Uterus (tissue), 4 donors: ENCODE measurements around the gene ATP11A. TPM values are rescaled to one million over a fixed set of nuclear protein-coding genes. Genes with fewer than 3 reads are reported as not detected.

Experiments used
- DNase-seq, 2 donors: peaks; one replicate each; pipeline ENCODE4 v3.0.0-alpha.2; 2019 to 2020
- H3K27ac ChIP-seq, 2 donors: fragments of 200-600 bp; sonication (generic); 1 replicate in 1 of 2; 2 replicates in 1 of 2; pipeline ENCODE4 v1.5.1; 2016 to 2018
- H3K27me3 ChIP-seq, 2 donors: fragments of 200-600 bp; sonication (generic); one replicate each; pipeline ENCODE4 v1.5.1; 2018 to 2019; ENCODE audit warnings: control low read depth in 1 of 2
- H3K36me3 ChIP-seq, 2 donors: fragments of 200-600 bp; sonication (generic); one replicate each; pipeline ENCODE4 v1.5.1; 2019; ENCODE audit warnings: control low read depth in 1 of 2
- H3K4me1 ChIP-seq, 2 donors: fragments of 200-600 bp; sonication (generic); one replicate each; pipeline ENCODE4 v1.5.1; 2018 to 2019; ENCODE audit warnings: control low read depth in 1 of 2
- H3K4me3 ChIP-seq, 2 donors: fragments of 200-600 bp; sonication (generic); 1 replicate in 1 of 2; 2 replicates in 1 of 2; pipeline ENCODE4 v1.5.1; 2018 to 2019; ENCODE audit warnings: mild to moderate bottlenecking in 1 of 2
- H3K9me3 ChIP-seq, 2 donors: fragments of 200-600 bp; sonication (generic); one replicate each; pipeline ENCODE4 v1.5.1; 2019; ENCODE audit warnings: control low read depth in 1 of 2
- POLR2A ChIP-seq, 2 donors: fragments of 450-650 bp; IDR thresholded peaks; one replicate each; pipeline ENCODE4 v1.6.1; 2016; ENCODE audit warnings: antibody characterized with exemption in 2 of 2, mild to moderate bottlenecking in 1 of 2, moderate library complexity in 1 of 2
- intact Hi-C: fragments of 100-400 bp; cut with DNase I; formaldehyde crosslinking; loops from one replicate; pipeline ENCODE4 v1.15.1; 2023; ENCODE audit warnings: low total_unique reads
- total RNA-seq, 4 donors: library from RNA; depleted of rRNA in 3 of 4; stranded (reverse); fragments of >200 nt in 3 of 4; gene quantifications; one replicate each; pipeline versions ENCODE4 v1.1.0 to v1.2.4, GENCODE V29; 2014 to 2023
- TF ChIP-seq, protein P1 (sequence below), 4 experiments: fragments of 200-600 bp in 2 of 4; fragments of 450-650 bp in 2 of 4; sonication (generic) in 2 of 4; IDR thresholded peaks; one replicate each; pipeline ENCODE4 v1.5.1; 2016 to 2019; ENCODE audit warnings: antibody characterized with exemption in 4 of 4, mild to moderate bottlenecking in 2 of 4, moderate library complexity in 1 of 4
- donor health status: DM: yes; HTN: yes; CAD: no.

Gene ATP11A
- total RNA-seq, 4 donors from 2014 or later: 12.8 to 149 (median 22.8) TPM

DNA sequence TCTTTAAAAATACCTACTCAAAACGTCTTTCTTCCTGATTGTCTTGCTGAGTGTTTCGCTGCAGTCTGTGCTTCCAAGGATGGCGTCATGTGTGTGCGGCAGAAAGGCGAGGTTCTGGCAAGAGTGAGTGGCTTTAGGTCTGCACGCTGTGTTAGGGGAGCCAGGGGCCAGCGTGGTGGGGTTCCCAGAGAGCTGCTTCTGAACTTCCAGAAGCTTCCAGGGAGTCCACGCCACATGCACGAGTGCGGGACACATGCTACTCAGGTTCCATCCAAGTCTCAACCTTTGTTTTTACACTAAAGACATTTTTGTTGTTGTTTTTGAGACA, 67.9 kb downstream of the ATP11A start:
- Histone ChIP-seq H3K4me1 (peaks cover under 1 to 6% of the 10 kb centered on the region in 2 donors), H3K9me3 (no peaks in the 10 kb centered on the region), H3K4me3 (no peak overlapping the region), H3K36me3 (no peaks in the 10 kb centered on the region), H3K27me3 (no peaks in the 10 kb centered on the region), H3K27ac (no peak overlapping the region)
- intact Hi-C loops: no loop called here
- DNase-seq: no peak
- TF ChIP-seq POLR2A (IDR thresholded peaks at IDR 0.05): no peak
- TF ChIP-seq, protein P1, sequence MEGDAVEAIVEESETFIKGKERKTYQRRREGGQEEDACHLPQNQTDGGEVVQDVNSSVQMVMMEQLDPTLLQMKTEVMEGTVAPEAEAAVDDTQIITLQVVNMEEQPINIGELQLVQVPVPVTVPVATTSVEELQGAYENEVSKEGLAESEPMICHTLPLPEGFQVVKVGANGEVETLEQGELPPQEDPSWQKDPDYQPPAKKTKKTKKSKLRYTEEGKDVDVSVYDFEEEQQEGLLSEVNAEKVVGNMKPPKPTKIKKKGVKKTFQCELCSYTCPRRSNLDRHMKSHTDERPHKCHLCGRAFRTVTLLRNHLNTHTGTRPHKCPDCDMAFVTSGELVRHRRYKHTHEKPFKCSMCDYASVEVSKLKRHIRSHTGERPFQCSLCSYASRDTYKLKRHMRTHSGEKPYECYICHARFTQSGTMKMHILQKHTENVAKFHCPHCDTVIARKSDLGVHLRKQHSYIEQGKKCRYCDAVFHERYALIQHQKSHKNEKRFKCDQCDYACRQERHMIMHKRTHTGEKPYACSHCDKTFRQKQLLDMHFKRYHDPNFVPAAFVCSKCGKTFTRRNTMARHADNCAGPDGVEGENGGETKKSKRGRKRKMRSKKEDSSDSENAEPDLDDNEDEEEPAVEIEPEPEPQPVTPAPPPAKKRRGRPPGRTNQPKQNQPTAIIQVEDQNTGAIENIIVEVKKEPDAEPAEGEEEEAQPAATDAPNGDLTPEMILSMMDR (IDR thresholded peaks at IDR 0.05): no peak

DNA sequence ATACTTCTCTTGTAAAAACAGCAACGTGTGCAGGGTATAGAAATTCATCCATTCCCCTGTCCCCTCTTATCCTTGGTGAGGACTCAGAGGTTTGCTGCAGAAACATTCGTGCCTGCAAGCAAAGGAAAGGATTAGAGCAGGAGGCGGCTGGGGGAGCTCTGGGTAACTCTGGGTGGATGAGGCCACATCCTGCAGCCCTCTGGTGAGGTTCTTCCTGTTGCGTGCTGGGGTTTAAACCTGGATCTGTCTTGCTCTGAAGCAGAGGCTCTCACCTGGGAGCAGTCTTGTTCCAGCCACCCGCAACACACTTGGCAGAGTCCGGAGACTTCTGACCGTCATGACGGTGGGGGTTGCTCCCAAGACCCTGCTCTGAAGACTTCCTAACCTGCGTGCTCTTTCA, 69.2 kb downstream of the ATP11A start:
- no peak for TF ChIP-seq POLR2A (IDR thresholded peaks at IDR 0.05)
- H3K27me3 ChIP-seq: no peaks in the 10 kb centered on the region
- DNase-seq: no peak
- H3K36me3 ChIP-seq: no peaks in the 10 kb centered on the region
- no peaks in the 10 kb centered on the region for H3K9me3 ChIP-seq
- intact Hi-C loops: no loop called here
- H3K4me3 ChIP-seq: no peak overlapping the region
- H3K27ac ChIP-seq: no peak overlapping the region
- peaks cover 0 to 6% of the 10 kb centered on the region in 2 donors for H3K4me1 ChIP-seq

DNA sequence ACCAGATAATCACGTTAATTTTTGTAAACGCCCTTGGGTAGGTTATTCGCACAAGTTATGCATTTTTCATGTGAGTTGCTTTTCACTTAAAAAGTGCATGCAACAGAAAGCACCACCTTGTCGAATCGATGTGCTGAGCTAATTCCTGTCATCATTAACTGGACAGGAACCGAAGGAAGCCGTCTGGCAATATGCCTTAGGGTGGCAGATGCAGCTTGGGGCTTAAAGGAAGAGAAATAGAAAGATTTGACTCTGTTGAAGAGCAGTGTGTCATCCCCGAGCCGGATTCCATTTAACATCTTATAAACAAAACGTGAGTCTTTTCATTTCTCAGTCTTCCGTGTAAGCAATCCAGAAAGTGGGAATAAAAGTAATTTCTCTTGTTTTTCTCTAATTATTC, 70.0 kb downstream of the ATP11A start:
- TF ChIP-seq, protein P1 (IDR thresholded peaks at IDR 0.05): no peak
- no peak for TF ChIP-seq POLR2A (IDR thresholded peaks at IDR 0.05)
- no peaks in the 10 kb centered on the region for H3K36me3 ChIP-seq

DNA sequence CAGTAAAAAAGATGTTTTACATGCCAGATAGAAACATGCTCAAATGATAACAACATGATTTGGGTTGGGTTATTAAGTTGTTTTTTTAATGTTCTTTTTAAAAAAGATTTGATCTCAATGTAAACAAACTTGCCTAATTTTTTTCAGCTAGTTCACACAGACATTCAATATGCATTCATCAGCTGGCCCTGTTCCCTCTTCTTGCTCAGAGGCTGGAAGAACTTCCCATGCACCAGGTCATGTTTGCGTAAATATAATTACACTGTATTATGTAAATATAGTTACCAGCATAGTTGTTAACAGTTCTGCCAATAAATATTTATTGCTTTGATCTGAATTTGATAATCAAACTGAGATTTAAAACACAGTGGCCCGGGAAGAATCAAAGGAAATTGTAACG, 70.6 kb downstream of the ATP11A start:
- Histone ChIP-seq H3K27ac (no peak overlapping the region), H3K27me3 (no peaks in the 10 kb centered on the region), H3K9me3 (no peaks in the 10 kb centered on the region), H3K36me3 (no peaks in the 10 kb centered on the region), H3K4me3 (no peak overlapping the region), H3K4me1 (no peaks in the 10 kb centered on the region)
- no peak for TF ChIP-seq POLR2A (IDR thresholded peaks at IDR 0.05)
- TF ChIP-seq, protein P1 (IDR thresholded peaks at IDR 0.05): no peak
- intact Hi-C loops: no loop called here
- no peak for DNase-seq

More for the DNA sequence above, 70.0 kb downstream of the ATP11A start:
- no peak overlapping the region for H3K27ac ChIP-seq
- H3K4me1 ChIP-seq: no peaks in the 10 kb centered on the region
- H3K27me3 ChIP-seq: no peaks in the 10 kb centered on the region
- DNase-seq: no peak
- no peak overlapping the region for H3K4me3 ChIP-seq
- no peaks in the 10 kb centered on the region for H3K9me3 ChIP-seq
- intact Hi-C loops: no loop called here

DNA sequence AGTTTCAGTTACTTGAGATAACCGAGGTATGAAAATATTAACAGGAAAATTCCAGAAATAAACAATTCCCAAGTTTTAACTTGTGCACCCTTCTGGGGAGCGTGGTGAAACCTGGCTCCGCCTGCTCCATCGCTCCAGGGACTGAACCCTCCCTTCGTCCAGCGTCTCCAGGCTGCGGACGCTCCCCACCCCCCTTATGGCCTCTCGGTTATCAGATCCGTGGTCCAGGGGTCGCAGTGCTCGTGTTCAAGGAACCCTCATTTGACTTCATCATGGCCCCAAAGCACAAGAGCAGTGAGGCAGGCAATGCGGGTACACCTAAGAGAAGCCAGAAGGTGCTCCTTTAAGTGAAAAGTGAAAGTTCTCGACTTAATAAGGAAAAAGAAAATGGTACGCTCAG, 71.1 kb downstream of the ATP11A start:
- no peaks in the 10 kb centered on the region for H3K36me3 ChIP-seq
- no peaks in the 10 kb centered on the region for H3K27me3 ChIP-seq
- no peak for TF ChIP-seq POLR2A (IDR thresholded peaks at IDR 0.05)
- TF ChIP-seq, protein P1 (IDR thresholded peaks at IDR 0.05): no peak
- no peaks in the 10 kb centered on the region for H3K9me3 ChIP-seq
- H3K27ac ChIP-seq: no peak overlapping the region
- intact Hi-C loops: no loop called here
- H3K4me1 ChIP-seq: no peaks in the 10 kb centered on the region
- no peak overlapping the region for H3K4me3 ChIP-seq
- DNase-seq: no peak
